ENCODE results near the gene GPRASP2.

The GPRASP2 gene

GRCh38 chrX:102745857-102746584 lies 33.8 kb downstream of the GPRASP2 start:
- Histone ChIP-seq H3K4me3 (replicated peaks; ENCODE audit: insufficient read depth, low read length) (no peak overlapping the region), H3K27ac (replicated peaks) (no peak overlapping the region), H3K27me3 (ENCODE audit: insufficient read depth, poor library complexity, severe bottlenecking) (peaks cover 2% of the 10 kb centered on the region)
- no peak for DNase-seq (ENCODE audit: low read depth in 1 of 2, low spot score in 1 of 2)
- TF ChIP-seq SPI1 (IDR thresholded peaks at IDR 0.05; ENCODE audit: borderline replicate concordance, low read depth) (no peak), REST (IDR thresholded peaks at IDR 0.05; ENCODE audit: insufficient replicate concordance, low read depth) (no peak)

GRCh38 chrX:102765217-102765616 lies 53.0 kb downstream of the GPRASP2 start:
- H3K27ac ChIP-seq (replicated peaks) = no peak overlapping the region
- TF ChIP-seq POLR2AphosphoS5 (IDR thresholded peaks at IDR 0.05; ENCODE audit: low read depth) = no peak
- no peak overlapping the region for H3K4me3 ChIP-seq (replicated peaks; ENCODE audit: insufficient read depth, low read length)
- no peak for DNase-seq (ENCODE audit: low read depth in 1 of 2, low spot score in 1 of 2)
- H3K27me3 ChIP-seq (ENCODE audit: insufficient read depth, poor library complexity, severe bottlenecking) = no peaks in the 10 kb centered on the region

- Histone ChIP-seq H3K27me3 (ENCODE audit: insufficient read depth, poor library complexity, severe bottlenecking) (no peaks in the 10 kb centered on the region), H3K4me3 (replicated peaks; ENCODE audit: insufficient read depth, low read length) (no peak overlapping the region), H3K27ac (replicated peaks) (no peak overlapping the region)
- DNase-seq (ENCODE audit: low read depth in 1 of 2, low spot score in 1 of 2) = no peak
- TF ChIP-seq CTCF (IDR thresholded peaks at IDR 0.05; ENCODE audit: insufficient read depth, low read length) (no peak), POLR2AphosphoS5 (IDR thresholded peaks at IDR 0.05; ENCODE audit: low read depth) (no peak), REST (IDR thresholded peaks at IDR 0.05; ENCODE audit: insufficient replicate concordance, low read depth) (no peak), SPI1 (IDR thresholded peaks at IDR 0.05; ENCODE audit: borderline replicate concordance, low read depth) (no peak), GABPA (IDR thresholded peaks at IDR 0.05; ENCODE audit: low read depth) (no peak)
These were observed 53.6 kb downstream of the GPRASP2 start for GRCh38 chrX:102765809-102766208.

GRCh38 chrX:102767287-102767686 lies 55.0 kb downstream of the GPRASP2 start:
- no peak for DNase-seq (ENCODE audit: low read depth in 1 of 2, low spot score in 1 of 2)
- H3K27ac ChIP-seq (replicated peaks) = no peak overlapping the region
- TF ChIP-seq SPI1 (IDR thresholded peaks at IDR 0.05; ENCODE audit: borderline replicate concordance, low read depth) (no peak), POLR2AphosphoS5 (IDR thresholded peaks at IDR 0.05; ENCODE audit: low read depth) (no peak), CTCF (IDR thresholded peaks at IDR 0.05; ENCODE audit: insufficient read depth, low read length) (no peak), GABPA (IDR thresholded peaks at IDR 0.05; ENCODE audit: low read depth) (no peak), REST (IDR thresholded peaks at IDR 0.05; ENCODE audit: insufficient replicate concordance, low read depth) (no peak)
- H3K4me3 ChIP-seq (replicated peaks; ENCODE audit: insufficient read depth, low read length) = no peak overlapping the region
- no peaks in the 10 kb centered on the region for H3K27me3 ChIP-seq (ENCODE audit: insufficient read depth, poor library complexity, severe bottlenecking)

Measured in HL-60 (cell line).